Activated T-cell treated with anti-CD3 and anti-CD28 coated beads, Interleukin-2, amount 50 U/mL, for 4 hours (primary cell): ENCODE data around the gene RNU7-1. TPM values are rescaled to one million over a fixed set of nuclear protein-coding genes. Genes with fewer than 3 reads are reported as not detected.

Experiments
- ATAC-seq, 2 donors: fragments of 200-7000 bp; cut with Tn5 transposase; one replicate each; pipeline ENCODE4 v1.10.0; 2021
- DNase-seq: peaks from one replicate; pipeline ENCODE4 v3.0.0-alpha.2; 2020
- H3K27me3 Mint-ChIP-seq: one replicate; pipeline ENCODE4 v1.8.0; 2021; ENCODE audit warnings: low read depth, mixed read lengths
- H3K36me3 Mint-ChIP-seq: one replicate; pipeline ENCODE4 v1.8.0; 2022; ENCODE audit warnings: mixed read lengths; ENCODE audit not compliant: insufficient read depth
- H3K4me1 Mint-ChIP-seq: one replicate; pipeline ENCODE4 v1.8.0; 2021; ENCODE audit warnings: low read depth, mixed read lengths
- H3K4me3 Mint-ChIP-seq: one replicate; pipeline ENCODE4 v1.8.0; 2021; ENCODE audit warnings: mild to moderate bottlenecking, moderate library complexity, mixed read lengths
- H3K9me3 Mint-ChIP-seq: one replicate; pipeline ENCODE4 v1.8.0; 2021; ENCODE audit warnings: mixed read lengths
- total RNA-seq, 3 donors: library from RNA; stranded (reverse); gene quantifications; one replicate each; pipeline ENCODE4 v1.2.1, GENCODE V29; 2021

Gene RNU7-1
- total RNA-seq, 3 donors from 2014 or later: not detected

- H3K9me3 Mint-ChIP-seq: no peaks in the 10 kb centered on the region
- no peak for DNase-seq
- peak overlapping the region; percentile 91 for H3K4me3 Mint-ChIP-seq
Measured at GRCh38 chr12:6959805-6960592, 16.4 kb downstream of the RNU7-1 start.

GRCh38 chr12:6960593-6961277 is 17.1 kb downstream of the RNU7-1 start:
- no peaks in the 10 kb centered on the region for H3K27me3 Mint-ChIP-seq
- H3K4me3 Mint-ChIP-seq: peak overlapping the region; percentile 78
- peaks cover 40% of the 10 kb centered on the region for H3K36me3 Mint-ChIP-seq
- peaks cover 86% of the 10 kb centered on the region for H3K4me1 Mint-ChIP-seq
- H3K9me3 Mint-ChIP-seq: no peaks in the 10 kb centered on the region
- DNase-seq: no peak
- ATAC-seq: peak in 1 of 2 donors; percentile 2

More at GRCh38 chr12:6959805-6960592, 16.4 kb downstream of the RNU7-1 start:
- Mint-ChIP-seq H3K4me1 (peaks cover 85% of the 10 kb centered on the region), H3K36me3 (peaks cover 36% of the 10 kb centered on the region), H3K27me3 (no peaks in the 10 kb centered on the region)
- ATAC-seq: no peak

- DNase-seq: peak; percentile 96
- no peaks in the 10 kb centered on the region for H3K9me3 Mint-ChIP-seq
- H3K4me1 Mint-ChIP-seq: peaks cover 85% of the 10 kb centered on the region
- H3K36me3 Mint-ChIP-seq: peaks cover 38% of the 10 kb centered on the region
- peak overlapping the region; percentile 78 for H3K4me3 Mint-ChIP-seq
- H3K27me3 Mint-ChIP-seq: no peaks in the 10 kb centered on the region
- peak; percentile 76 to 77 for ATAC-seq
Measured at GRCh38 chr12:6961278-6961694, 17.7 kb downstream of the RNU7-1 start.

GRCh38 chr12:6961695-6962284 is 18.2 kb downstream of the RNU7-1 start:
- peak; percentile 38 to 42 for ATAC-seq
- peaks cover 82% of the 10 kb centered on the region for H3K4me1 Mint-ChIP-seq
- no peaks in the 10 kb centered on the region for H3K9me3 Mint-ChIP-seq
- H3K27me3 Mint-ChIP-seq: no peaks in the 10 kb centered on the region
- peak overlapping the region; percentile 78 for H3K4me3 Mint-ChIP-seq
- peak; percentile 36 for DNase-seq
- H3K36me3 Mint-ChIP-seq: peaks cover 36% of the 10 kb centered on the region

GRCh38 chr12:6962285-6963015 is 18.8 kb downstream of the RNU7-1 start:
- ATAC-seq: no peak
- peak; percentile 15 for DNase-seq
- H3K4me1 Mint-ChIP-seq: peaks cover 78% of the 10 kb centered on the region
- H3K36me3 Mint-ChIP-seq: peaks cover 31% of the 10 kb centered on the region
- H3K4me3 Mint-ChIP-seq: peak overlapping the region; percentile 78
- H3K9me3 Mint-ChIP-seq: no peaks in the 10 kb centered on the region
- H3K27me3 Mint-ChIP-seq: no peaks in the 10 kb centered on the region

GRCh38 chr12:6963016-6963731 is 19.6 kb downstream of the RNU7-1 start:
- peak; percentile 12 for DNase-seq

GRCh38 chr12:6963791-6964413 is 20.3 kb downstream of the RNU7-1 start:
- Mint-ChIP-seq H3K4me3 (no peak overlapping the region), H3K4me1 (peaks cover 71% of the 10 kb centered on the region), H3K9me3 (no peaks in the 10 kb centered on the region), H3K36me3 (peaks cover 36% of the 10 kb centered on the region), H3K27me3 (no peaks in the 10 kb centered on the region)
- DNase-seq (no peak), ATAC-seq (no peak)

More at GRCh38 chr12:6963016-6963731, 19.6 kb downstream of the RNU7-1 start:
- no peak overlapping the region for H3K4me3 Mint-ChIP-seq
- H3K9me3 Mint-ChIP-seq: no peaks in the 10 kb centered on the region
- H3K4me1 Mint-ChIP-seq: peaks cover 72% of the 10 kb centered on the region
- ATAC-seq: no peak
- no peaks in the 10 kb centered on the region for H3K27me3 Mint-ChIP-seq
- H3K36me3 Mint-ChIP-seq: peaks cover 35% of the 10 kb centered on the region

GRCh38 chr12:6964605-6965025 is 21.0 kb downstream of the RNU7-1 start:
- ATAC-seq (no peak), DNase-seq (no peak)
- Mint-ChIP-seq H3K4me3 (no peak overlapping the region), H3K36me3 (peaks cover 35% of the 10 kb centered on the region), H3K4me1 (peaks cover 68% of the 10 kb centered on the region), H3K9me3 (no peaks in the 10 kb centered on the region), H3K27me3 (no peaks in the 10 kb centered on the region)

- peak; percentile 89 for DNase-seq
- H3K27me3 Mint-ChIP-seq: no peaks in the 10 kb centered on the region
- H3K4me1 Mint-ChIP-seq: peaks cover 63% of the 10 kb centered on the region
- no peaks in the 10 kb centered on the region for H3K9me3 Mint-ChIP-seq
- peak overlapping the region; percentile 24 for H3K4me3 Mint-ChIP-seq
- ATAC-seq: peak; percentile 42 to 47
- peaks cover 35% of the 10 kb centered on the region for H3K36me3 Mint-ChIP-seq
Measured at GRCh38 chr12:6965026-6965661, 21.5 kb downstream of the RNU7-1 start.

- Mint-ChIP-seq H3K4me3 (no peak overlapping the region), H3K4me1 (peaks cover 57% of the 10 kb centered on the region), H3K36me3 (peaks cover 35% of the 10 kb centered on the region), H3K9me3 (no peaks in the 10 kb centered on the region), H3K27me3 (no peaks in the 10 kb centered on the region)
- no peak for DNase-seq
- ATAC-seq: no peak
Measured at GRCh38 chr12:6965714-6966113, 22.1 kb downstream of the RNU7-1 start.

- DNase-seq: no peak
- Mint-ChIP-seq H3K27me3 (no peaks in the 10 kb centered on the region), H3K9me3 (no peaks in the 10 kb centered on the region), H3K4me1 (peaks cover 52% of the 10 kb centered on the region), H3K4me3 (peak overlapping the region; percentile 46), H3K36me3 (peaks cover 34% of the 10 kb centered on the region)
- no peak for ATAC-seq
Measured at GRCh38 chr12:6966351-6966750, 22.7 kb downstream of the RNU7-1 start.

GRCh38 chr12:6967651-6968100 is 24.1 kb downstream of the RNU7-1 start:
- peaks cover 53% of the 10 kb centered on the region for H3K4me1 Mint-ChIP-seq
- H3K36me3 Mint-ChIP-seq: peaks cover 39% of the 10 kb centered on the region
- DNase-seq: no peak
- H3K4me3 Mint-ChIP-seq: no peak overlapping the region
- no peak for ATAC-seq
- no peaks in the 10 kb centered on the region for H3K27me3 Mint-ChIP-seq
- no peaks in the 10 kb centered on the region for H3K9me3 Mint-ChIP-seq

GRCh38 chr12:6968426-6968825 is 24.8 kb downstream of the RNU7-1 start:
- no peak for ATAC-seq
- DNase-seq: no peak
- Mint-ChIP-seq H3K27me3 (no peaks in the 10 kb centered on the region), H3K4me3 (peak overlapping the region; percentile 100), H3K9me3 (no peaks in the 10 kb centered on the region), H3K4me1 (peaks cover 60% of the 10 kb centered on the region), H3K36me3 (peaks cover 39% of the 10 kb centered on the region)
